Heart left ventricle (tissue), 13 donors: ENCODE measurements around the gene CAMK2B.

ENCODE experiments used
- POLR2A ChIP-seq, 2 donors: fragments of 450-650 bp; IDR thresholded peaks; one replicate each; pipeline ENCODE4 v1.6.1; 2017; ENCODE audit warnings: antibody characterized with exemption in 2 of 2, mild to moderate bottlenecking in 2 of 2, moderate library complexity in 2 of 2
- TF ChIP-seq, protein P1 (sequence below), 12 donors: fragments of 200-600 bp; sonication (generic) in 4 of 12; IDR thresholded peaks; one replicate each; pipeline versions ENCODE4 v1.5.0 to v1.8.0; 2018 to 2022; ENCODE audit warnings: antibody characterized with exemption in 12 of 12, mild to moderate bottlenecking in 5 of 12
- donor health status: ischemic (EF 13 %, LVEDD 7.1; RV severe dilation, severe dysfunction).
- donor health status: DM: no; HTN: yes; CAD: no.
- donor health status: DM: no; HTN: no; CAD: no.
- donor health status: ischemic (EF 25% LVEDD 6.9; RV normal size, moderate dysfunction).
- donor health status: ischemic (EF 25% LVEDD 5.7; RV mildly dilated, moderate dysfunction).
- donor health status: ischemic (EF 35%, LVEDD 5.7; RV mildly dilated, moderate dysfunction).
- donor health status: nonischemic (EF 11% LVEDD 7.7; RV severe dilation, severe dysfunction).
- donor health status: DM: yes; HTN: yes; CAD: no.
- donor health status: PGD.
- donor health status: ischemic (EF 29% LVEDD 5.4; RV normal size, mild dysfunction).
- donor health status: nonischemic (EF 23%, LVEDD 6.1; RV moderate dilation, normal function).

DNA sequence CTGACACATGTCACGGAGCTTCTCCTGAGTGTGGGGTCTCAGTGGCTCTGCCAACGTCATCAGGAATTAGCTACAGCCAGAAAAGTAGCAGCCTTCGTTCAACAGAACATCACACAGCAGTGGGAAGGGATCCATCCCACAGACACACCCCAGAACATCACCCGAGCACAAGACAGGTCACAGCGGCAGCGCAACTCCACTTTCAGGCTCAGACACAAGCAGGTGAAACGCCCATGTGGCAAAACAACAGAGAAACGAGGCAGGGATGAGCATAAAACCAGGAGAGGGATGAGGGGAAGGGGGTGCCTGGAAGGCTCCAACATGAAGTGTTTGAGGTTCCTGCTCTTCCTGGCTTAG is 44.8 kb downstream of the CAMK2B start:
- no peak for TF ChIP-seq POLR2A (IDR thresholded peaks at IDR 0.05)
- TF ChIP-seq, protein P1, sequence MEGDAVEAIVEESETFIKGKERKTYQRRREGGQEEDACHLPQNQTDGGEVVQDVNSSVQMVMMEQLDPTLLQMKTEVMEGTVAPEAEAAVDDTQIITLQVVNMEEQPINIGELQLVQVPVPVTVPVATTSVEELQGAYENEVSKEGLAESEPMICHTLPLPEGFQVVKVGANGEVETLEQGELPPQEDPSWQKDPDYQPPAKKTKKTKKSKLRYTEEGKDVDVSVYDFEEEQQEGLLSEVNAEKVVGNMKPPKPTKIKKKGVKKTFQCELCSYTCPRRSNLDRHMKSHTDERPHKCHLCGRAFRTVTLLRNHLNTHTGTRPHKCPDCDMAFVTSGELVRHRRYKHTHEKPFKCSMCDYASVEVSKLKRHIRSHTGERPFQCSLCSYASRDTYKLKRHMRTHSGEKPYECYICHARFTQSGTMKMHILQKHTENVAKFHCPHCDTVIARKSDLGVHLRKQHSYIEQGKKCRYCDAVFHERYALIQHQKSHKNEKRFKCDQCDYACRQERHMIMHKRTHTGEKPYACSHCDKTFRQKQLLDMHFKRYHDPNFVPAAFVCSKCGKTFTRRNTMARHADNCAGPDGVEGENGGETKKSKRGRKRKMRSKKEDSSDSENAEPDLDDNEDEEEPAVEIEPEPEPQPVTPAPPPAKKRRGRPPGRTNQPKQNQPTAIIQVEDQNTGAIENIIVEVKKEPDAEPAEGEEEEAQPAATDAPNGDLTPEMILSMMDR (IDR thresholded peaks at IDR 0.05), result no peak
